Thoracic aorta (tissue), 2 donors: ENCODE measurements around the gene ANAPC2. TPM values are rescaled to one million over a fixed set of nuclear protein-coding genes. Genes with fewer than 3 reads are reported as not detected.

Experiments
- ATAC-seq: fragments of 150-250 bp; one replicate; pipeline ENCODE4 v1.8.0; 2017; ENCODE audit warnings: low read depth; ENCODE audit not compliant: insufficient number of reproducible peaks, low FRiP score
- DNase-seq: peaks from one replicate; pipeline ENCODE4 v3.0.0-alpha.2; 2020; ENCODE audit warnings: low spot score
- H3K27ac ChIP-seq, 2 donors: fragments of 200-600 bp; sonication (generic); 1 replicate in 1 of 2; 2 replicates in 1 of 2; pipeline ENCODE4 v1.5.1; 2016; ENCODE audit warnings: mild to moderate bottlenecking in 2 of 2, moderate library complexity in 2 of 2
- H3K27me3 ChIP-seq: fragments of 200-600 bp; sonication (generic); replicated peaks from 2 replicates; pipeline ENCODE4 v1.6.0; 2016; ENCODE audit warnings: mild to moderate bottlenecking; ENCODE audit not compliant: insufficient read depth
- H3K36me3 ChIP-seq: fragments of 200-600 bp; sonication (generic); one replicate; pipeline ENCODE4 v1.5.1; 2016
- H3K4me1 ChIP-seq, 2 donors: fragments of 200-600 bp; sonication (generic); 1 replicate in 1 of 2; 2 replicates in 1 of 2; pipeline versions ENCODE4 v1.5.1 to v1.6.0; 2016; ENCODE audit warnings: low read depth in 2 of 2, mild to moderate bottlenecking in 1 of 2; ENCODE audit not compliant: control insufficient read depth in 1 of 2
- H3K4me3 ChIP-seq: fragments of 200-600 bp; sonication (generic); 2 replicates; pipeline ENCODE4 v1.5.1; 2016; ENCODE audit warnings: mild to moderate bottlenecking
- H3K9me3 ChIP-seq: fragments of 200-600 bp; sonication (generic); 2 replicates; pipeline ENCODE4 v1.5.1; 2016
- CTCF ChIP-seq: fragments of 200-600 bp; sonication (generic); IDR thresholded peaks from one replicate; pipeline ENCODE4 v1.5.1; 2019; ENCODE audit warnings: antibody characterized with exemption
- total RNA-seq, 2 donors: library from RNA; depleted of rRNA; stranded (reverse); fragments of >200 nt; gene quantifications; one replicate each; pipeline versions ENCODE4 v1.1.0 to v1.2.3, GENCODE V29; 2016

ANAPC2 gene
- total RNA-seq, 2 donors from 2014 or later, result 25.2 to 43.0 TPM

- H3K27me3 ChIP-seq, result peaks cover 6% of the 10 kb centered on the region
- H3K36me3 ChIP-seq, result no peaks in the 10 kb centered on the region
Measured at GRCh38 chr9:137150617-137151457, 37.5 kb downstream of the ANAPC2 start.

GRCh38 chr9:137149942-137150616 is 38.3 kb downstream of the ANAPC2 start:
- DNase-seq (no peak), ATAC-seq (no peak)
- Histone ChIP-seq H3K9me3 (no peaks in the 10 kb centered on the region), H3K4me1 (no peaks in the 10 kb centered on the region), H3K27ac (no peak overlapping the region), H3K27me3 (no peaks in the 10 kb centered on the region), H3K4me3 (no peak overlapping the region), H3K36me3 (no peaks in the 10 kb centered on the region)
- TF ChIP-seq CTCF, result no peak

More at GRCh38 chr9:137150617-137151457, 37.5 kb downstream of the ANAPC2 start:
- DNase-seq, result no peak
- Histone ChIP-seq H3K4me3 (no peak overlapping the region), H3K9me3 (no peaks in the 10 kb centered on the region), H3K4me1 (no peaks in the 10 kb centered on the region), H3K27ac (no peak overlapping the region)
- no peak for TF ChIP-seq CTCF
- ATAC-seq, result no peak

- H3K27me3 ChIP-seq, result no peaks in the 10 kb centered on the region
- no peaks in the 10 kb centered on the region for H3K36me3 ChIP-seq
- no peak overlapping the region for H3K4me3 ChIP-seq
- no peak for ATAC-seq
- H3K4me1 ChIP-seq, result no peaks in the 10 kb centered on the region
- H3K9me3 ChIP-seq, result no peaks in the 10 kb centered on the region
- DNase-seq, result no peak
- TF ChIP-seq CTCF, result no peak
- H3K27ac ChIP-seq, result no peak overlapping the region
Measured at GRCh38 chr9:137149363-137149762, 39.0 kb downstream of the ANAPC2 start.

- no peak overlapping the region for H3K27ac ChIP-seq
- no peaks in the 10 kb centered on the region for H3K27me3 ChIP-seq
- TF ChIP-seq CTCF, result no peak
Measured at GRCh38 chr9:137148661-137149060, 39.7 kb downstream of the ANAPC2 start.

GRCh38 chr9:137148242-137148641 is 40.1 kb downstream of the ANAPC2 start:
- ATAC-seq, result no peak
- no peak for TF ChIP-seq CTCF
- Histone ChIP-seq H3K36me3 (no peaks in the 10 kb centered on the region), H3K9me3 (no peaks in the 10 kb centered on the region), H3K27me3 (no peaks in the 10 kb centered on the region), H3K27ac (no peak overlapping the region), H3K4me3 (no peak overlapping the region), H3K4me1 (no peaks in the 10 kb centered on the region)
- no peak for DNase-seq

More at GRCh38 chr9:137148661-137149060, 39.7 kb downstream of the ANAPC2 start:
- Histone ChIP-seq H3K4me3 (no peak overlapping the region), H3K9me3 (no peaks in the 10 kb centered on the region), H3K36me3 (no peaks in the 10 kb centered on the region), H3K4me1 (no peaks in the 10 kb centered on the region)
- ATAC-seq (no peak), DNase-seq (no peak)
